Esophagus mucosa (tissue), 1 donor: ENCODE results near the gene CHCHD6. TPM values are rescaled to one million over a fixed set of nuclear protein-coding genes. Genes with fewer than 3 reads are reported as not detected.
"Not testable (repeated sequence)": the region's sequence is repeated elsewhere in the genome, so short reads cannot be mapped to it uniquely, and the experiment has no call there.

Experiments
- ATAC-seq: fragments of 200-7000 bp; cut with Tn5 transposase; one replicate; pipeline ENCODE4 v1.9.1; 2020
- total RNA-seq: library from RNA; stranded (reverse); gene quantifications from one replicate; pipeline ENCODE4 v1.2.4, GENCODE V29; 2023
- donor health status: DM: yes; HTN: yes; CAD: no.

Gene CHCHD6
- total RNA-seq, 1 donor from 2014 or later = 9.2 TPM

DNA sequence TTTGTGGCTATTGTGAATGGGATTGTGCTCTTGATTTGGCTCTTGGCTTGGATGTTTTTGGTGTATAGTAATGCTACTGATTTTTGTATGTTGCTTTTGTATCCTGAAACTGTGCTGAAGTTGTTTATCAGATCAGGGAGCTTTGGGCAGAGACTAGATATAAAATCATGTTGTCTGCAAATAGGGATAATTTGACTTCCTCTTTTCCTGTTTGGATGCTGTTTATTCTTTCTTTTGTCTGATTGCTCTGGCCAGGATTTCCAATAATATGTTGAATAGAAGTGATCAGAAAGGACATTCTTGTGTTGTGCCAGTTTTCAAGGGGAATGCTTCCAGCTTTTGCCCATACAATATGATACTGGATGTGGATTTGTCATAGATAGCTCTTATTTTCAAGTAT is 66.1 kb downstream of the CHCHD6 start:
- no peak for ATAC-seq

DNA sequence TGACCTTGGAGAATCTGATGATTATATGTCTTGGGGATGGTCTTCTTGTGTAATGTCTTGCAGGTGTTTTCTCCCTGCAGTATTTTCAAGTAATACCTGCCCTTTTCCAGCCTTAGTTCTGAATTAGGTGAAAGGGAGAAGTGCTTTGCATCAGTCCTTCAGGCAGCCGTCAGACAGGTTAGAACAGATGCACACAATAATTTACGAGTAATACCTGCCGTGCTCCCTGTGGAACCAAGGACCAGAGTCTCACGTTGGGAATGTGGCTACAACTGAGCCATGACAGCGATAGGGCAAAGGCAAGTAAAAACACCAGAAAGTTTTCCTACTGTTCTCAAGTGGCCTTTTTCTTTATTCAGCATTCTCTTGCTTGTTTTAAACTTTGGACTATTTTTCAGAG is 69.1 kb downstream of the CHCHD6 start:
- ATAC-seq = peak; percentile 71

DNA sequence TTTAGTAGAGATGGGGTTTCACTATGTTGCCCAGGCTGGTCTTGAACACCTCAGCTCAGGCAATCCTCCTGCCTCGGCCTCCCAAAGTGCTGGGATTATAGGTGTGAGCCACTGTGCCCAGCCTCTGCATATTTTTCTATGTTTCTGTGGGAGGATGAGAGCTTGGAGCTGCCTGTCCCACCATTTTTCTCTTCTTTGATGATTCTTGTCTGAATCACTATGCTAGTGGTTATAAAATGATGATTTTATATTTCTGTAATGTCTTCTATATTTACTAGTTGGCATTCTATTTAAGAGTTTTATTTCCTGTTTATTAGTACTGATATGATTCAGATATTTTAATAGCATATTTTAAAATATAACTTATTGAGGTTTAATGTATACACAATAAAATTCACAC is 69.7 kb downstream of the CHCHD6 start:
- no peak for ATAC-seq

DNA sequence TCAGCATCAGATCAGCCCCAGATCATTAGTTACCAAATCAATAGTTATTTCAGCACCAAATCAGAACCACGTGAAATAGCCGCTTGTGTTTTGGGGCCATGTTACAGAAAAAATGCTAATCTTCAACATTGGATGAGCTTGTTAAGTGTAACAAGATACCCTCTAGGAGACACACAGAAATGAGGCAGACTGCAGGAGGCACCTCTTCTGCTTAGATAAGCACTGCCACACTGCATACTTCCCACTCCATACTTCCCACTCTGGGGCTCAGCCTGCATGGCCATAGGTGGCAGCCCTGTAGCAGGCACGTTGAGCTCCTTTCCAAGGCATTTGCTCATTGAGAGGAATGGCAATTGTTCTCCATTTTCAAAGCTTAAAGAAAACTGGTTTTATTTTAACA is 73.3 kb downstream of the CHCHD6 start:
- ATAC-seq = no peak

DNA sequence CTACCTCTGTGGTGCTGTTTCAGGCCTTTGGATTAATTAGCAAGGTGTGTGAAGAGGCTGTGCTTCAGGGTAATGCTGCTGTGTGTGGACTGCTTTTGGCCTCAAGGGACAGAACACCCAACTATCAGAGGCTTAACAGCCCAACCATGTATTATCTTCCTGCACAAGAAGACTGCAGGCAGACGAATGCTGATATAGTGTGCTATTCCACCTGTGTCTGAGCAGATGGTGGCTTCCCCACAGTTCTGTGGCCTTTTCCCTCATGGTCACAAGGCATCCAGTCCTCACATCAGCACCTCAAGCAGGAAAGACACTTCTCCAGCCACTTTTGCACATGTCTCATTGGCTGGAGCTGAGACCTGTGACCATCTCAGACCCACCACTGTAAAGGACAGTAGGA is 76.6 kb downstream of the CHCHD6 start:
- no peak for ATAC-seq

DNA sequence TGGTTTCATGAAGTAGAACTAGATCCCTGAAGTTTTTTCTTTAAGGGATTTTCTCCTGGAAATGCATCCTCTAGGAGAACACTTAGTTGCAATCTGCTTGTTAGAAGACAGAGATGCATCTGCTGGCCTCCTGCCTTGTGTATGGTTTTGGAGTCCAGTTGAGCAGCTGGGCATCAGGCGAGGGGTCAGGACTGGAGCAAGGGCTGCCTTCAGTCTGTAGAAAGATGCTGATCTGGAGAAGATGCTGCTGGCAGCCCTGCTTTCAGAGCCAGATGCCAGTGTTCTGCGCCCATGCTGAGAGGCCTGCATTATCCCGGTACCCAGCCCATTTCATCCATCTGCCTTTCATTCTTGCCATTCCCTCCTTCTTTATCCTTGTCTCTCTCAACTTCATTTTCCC is 77.4 kb downstream of the CHCHD6 start:
- ATAC-seq = no peak

DNA sequence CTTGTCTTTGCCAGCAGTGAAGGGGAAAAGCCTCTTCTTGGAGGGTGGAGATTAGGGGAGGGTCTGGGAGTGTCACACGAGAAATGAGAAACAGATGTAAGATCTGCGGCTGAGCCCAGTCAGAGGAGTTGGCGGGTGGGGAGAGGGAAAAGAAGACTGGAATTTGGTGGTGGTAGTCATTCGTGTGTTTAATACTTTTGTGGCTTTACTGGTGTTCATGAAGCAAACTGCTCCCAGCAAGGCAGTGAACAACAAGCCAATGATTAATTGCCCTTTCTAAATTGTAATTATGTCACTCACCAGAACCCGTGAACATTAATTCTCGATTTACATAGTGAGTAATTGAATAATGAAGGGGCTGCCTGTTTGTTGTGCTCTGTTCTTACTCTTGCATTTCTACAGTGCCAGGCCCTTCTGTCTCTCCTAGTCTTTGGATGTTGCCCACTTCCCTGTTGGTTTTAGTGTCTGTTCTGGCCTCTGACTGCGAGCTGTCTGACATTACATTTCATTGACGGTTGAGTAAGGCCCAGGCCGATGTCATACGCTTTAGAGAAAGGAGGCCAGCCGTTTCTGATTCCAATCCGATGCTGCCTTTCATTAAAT is 78.0 kb downstream of the CHCHD6 start:
- peak; percentile 73 for ATAC-seq

DNA sequence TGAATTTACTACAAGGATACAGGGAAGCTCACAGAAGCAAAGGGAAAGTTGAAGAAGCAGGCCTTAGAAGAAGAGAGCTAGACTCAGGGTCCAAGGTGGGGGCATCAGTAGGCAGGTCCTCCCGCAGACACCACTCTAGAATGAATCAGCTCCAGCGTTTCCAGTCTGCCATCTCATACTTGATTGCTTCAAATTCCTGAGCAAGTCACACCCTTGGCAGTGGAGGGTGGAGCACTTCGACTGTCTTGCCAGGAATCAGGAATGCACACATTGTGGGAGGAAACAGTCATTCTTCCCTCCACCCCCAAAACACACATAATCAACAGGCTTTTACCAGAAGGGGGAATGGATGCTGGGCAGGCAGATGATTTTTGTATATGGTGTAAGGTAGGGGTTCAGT is 78.5 kb downstream of the CHCHD6 start:
- peak; percentile 98 for ATAC-seq

DNA sequence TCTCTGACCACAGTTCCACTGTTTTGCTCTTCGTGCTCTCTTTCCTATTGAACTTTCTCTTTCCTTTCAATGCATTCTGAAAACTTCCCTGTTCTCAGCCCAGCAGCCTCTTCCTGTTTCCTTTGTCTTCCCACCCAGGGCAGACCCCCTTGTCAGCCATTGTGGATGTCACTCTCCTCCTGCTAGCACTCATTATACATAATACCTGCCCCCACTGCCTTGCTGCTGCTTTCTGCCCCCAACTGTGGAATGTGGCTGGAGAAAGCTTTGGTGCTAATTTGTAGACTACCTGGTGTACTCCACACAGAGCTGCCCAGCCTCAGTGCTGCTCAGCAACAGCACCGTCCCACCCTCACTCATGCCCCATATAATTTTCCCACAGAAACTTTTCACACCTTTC is 80.2 kb downstream of the CHCHD6 start:
- ATAC-seq = no peak

DNA sequence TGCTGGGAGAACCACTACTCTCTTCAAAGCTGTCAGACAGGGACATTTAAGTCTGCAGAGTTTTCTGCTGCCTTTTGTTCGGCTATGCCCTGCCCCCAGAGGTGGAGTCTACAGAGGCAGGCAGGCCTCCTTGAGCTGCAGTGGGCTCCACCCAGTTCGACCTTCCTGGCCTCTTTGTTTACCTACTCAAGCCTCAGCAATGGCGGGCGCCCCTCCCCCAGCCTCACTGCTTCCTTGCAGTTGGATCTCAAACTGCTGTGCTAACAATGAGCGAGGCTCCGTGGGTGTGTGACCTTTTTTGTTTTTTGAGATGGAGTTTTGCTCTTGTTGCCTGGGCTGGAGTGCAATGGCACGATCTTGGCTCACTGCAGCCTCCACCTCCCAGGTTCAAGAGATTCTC is 87.3 kb downstream of the CHCHD6 start:
- ATAC-seq = not testable (repeated sequence)

DNA sequence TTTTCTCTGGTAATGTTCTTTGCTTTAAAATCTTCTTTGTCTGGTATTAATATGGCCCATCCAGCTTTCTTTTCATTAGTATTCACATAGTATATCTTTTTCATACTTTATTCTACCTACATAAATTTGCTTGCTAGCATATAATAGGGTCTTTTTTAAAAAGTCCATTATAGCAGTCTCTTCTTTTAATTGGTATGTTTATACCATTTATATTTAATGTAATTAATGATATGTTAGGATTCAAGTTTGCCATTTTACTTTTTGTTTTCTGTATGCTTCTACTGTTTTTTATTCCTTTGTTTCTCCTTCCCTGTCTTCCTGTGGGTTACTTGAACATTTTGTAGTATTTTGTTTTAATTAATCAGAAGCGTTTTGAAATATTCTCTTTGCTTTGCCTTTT is 89.0 kb downstream of the CHCHD6 start:
- ATAC-seq = no peak

DNA sequence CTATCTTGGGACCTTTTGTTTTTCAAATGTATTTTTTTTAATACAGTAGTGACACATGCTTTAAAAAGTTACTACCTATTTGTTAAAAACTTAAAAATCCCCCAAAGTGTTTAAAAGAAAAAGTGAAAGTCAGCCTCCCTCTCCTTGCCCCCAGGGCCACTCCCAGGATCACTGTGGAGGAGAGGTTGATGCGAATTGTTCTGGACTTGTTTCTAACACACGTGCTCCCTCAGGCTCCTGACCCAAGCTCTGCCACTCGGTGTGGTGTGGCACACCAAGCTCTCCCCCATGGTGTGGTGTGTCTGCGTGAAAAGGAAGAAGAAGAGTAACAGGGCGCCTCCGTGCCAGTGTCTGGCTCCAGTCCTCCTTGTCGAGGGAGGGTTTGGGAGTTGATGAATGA is 93.5 kb downstream of the CHCHD6 start:
- ATAC-seq = no peak

DNA sequence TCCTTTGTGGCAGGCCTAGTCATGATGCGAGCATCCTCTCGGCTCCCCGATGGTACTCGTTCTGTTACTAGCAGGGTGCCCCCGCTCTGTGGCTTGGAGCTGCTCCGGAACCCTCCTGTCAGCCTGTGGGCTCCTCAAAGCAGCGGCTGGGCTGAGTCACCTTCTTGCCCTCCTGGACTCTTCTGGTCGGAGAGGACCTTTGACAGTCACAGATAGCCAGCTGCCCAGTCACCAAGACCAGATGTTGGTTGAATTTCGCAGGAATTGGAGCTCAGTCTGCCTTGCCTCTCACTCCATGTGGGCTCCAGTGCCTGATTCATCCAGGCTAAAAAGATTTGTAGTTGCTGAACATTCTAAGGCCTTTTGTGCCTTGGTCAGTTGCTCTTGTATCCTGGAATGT is 94.5 kb downstream of the CHCHD6 start:
- ATAC-seq = no peak

DNA sequence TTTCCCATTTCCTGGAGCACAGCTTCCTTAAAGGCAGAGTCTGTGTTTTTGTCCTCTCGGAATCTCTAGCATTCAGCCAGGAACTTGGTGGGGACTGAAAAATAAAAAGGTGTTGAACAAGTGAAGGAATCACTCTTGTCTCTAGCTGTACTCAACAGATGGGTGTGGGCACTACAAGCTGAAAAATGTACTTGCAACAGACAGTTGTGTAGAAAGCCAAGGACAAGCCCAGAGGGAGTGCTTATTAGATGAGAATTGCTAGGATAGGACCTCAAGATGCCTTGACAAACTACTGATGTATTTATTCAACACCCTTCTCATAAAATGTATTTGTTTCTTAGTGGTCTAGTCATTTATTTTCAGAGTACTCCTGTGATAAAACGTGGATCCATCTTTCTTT is 95.1 kb downstream of the CHCHD6 start:
- no peak for ATAC-seq

DNA sequence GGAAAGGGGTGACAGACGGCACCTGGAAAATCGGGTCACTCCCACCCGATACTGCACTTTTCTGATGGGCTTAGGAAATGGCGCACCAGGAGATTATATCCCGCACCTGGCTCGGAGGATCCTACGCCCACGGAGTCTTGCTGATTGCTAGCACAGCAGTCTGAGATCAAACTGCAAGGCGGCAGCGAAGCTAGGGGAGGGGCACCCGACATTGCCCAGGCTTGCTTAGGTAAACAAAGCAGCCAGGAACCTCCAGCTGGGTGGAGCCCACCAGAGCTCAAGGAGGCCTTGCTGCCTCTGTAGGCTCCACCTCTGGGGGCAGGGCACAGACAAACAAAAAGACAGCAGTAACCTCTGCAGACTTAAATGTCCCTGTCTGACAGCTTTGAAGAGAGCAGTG is 97.3 kb downstream of the CHCHD6 start:
- not testable (repeated sequence) for ATAC-seq

DNA sequence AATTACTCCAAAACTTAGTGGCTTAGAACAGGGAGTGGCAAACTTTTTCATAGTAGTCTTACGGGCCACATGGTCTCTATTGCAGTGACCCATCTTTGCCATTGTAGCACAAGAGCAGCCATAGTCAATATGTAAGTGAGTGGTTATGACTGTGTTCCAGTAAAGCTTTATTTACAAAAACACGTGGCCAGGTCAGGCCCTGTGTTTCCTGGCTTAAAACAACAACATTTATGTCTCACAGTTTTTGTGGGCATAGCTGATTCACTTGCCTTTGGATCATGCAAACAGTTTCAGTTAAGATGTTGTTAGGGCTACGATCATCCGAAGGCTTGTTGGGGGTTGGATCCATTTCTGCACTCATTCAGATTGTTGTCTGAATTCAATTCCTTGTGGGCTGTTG is 103.8 kb downstream of the CHCHD6 start:
- ATAC-seq = no peak

DNA sequence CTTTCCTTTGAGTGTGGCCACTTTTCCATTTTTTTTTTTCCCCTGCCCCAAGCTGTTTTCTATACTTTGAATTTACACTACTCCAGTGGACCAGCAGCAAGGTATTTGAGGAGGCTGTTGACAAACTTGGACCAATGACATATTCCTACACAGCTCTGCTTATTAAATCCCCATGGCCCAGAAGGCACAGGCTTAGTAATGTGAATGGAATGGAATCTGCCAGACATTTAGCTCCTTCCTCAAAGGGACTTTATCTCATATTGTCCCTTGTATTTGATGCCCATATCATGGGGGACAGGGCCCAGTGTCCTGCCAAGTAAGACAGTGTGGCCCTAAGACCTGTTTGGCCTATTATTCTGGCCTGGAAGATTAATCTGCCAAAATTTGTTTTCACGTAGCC is 107.5 kb downstream of the CHCHD6 start:
- ATAC-seq = no peak

DNA sequence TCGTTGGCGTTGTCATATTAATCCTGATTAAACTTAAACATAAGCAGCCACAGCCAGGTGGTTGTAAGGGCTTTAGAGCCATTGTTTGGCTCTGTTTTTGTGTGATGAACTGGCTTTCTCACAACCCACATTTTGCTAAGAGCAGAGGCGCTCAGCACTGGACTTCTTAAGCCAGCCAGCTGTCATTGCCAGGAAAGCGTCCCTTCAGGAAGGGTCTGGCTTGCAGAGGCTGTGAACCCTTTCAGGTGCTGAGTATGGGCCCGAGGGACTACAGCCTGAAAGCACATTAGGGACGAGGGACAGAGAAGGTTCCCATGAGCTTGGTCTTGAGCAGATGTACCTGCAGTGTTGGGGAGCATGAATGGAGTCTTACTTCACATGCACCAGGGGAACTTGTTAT is 112.3 kb downstream of the CHCHD6 start:
- no peak for ATAC-seq

DNA sequence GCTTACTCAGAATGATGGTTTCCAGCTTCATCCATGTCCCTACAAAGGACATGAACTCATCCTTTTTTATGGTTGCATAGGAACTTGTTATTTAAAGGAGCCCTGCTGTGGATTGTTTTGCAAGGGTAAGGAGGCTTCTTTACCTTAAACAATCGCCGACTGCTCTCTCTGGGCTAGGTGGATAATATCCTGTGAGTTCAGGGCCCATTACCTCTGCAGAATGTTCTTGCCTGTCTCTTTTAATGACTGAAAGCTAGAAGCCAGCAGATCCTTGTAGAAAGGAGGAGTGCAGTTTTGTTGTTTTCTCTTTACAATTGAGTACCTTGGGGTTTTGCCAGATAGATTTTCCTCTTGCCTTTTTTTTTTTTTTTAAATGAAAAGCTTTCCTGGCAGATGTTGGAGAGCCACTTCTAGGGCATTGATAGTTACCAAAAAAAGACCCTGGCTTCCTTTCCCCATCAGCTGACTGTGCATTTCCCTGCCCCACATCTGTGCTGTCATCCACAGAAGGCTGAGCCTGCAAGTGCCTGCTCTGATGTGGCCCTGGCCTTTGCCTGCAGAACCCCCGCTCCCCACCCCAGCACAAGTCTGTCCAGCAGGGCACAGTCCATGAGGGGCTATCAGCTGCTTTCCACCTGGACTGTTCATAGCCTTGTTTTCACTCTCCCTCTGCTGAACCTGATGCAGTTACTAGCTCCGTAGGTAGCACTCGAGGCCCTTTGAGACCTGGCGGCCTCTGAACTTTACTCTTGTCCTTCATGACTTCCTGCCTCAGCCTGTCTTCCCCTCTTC is 113.1 kb downstream of the CHCHD6 start:
- no peak for ATAC-seq

DNA sequence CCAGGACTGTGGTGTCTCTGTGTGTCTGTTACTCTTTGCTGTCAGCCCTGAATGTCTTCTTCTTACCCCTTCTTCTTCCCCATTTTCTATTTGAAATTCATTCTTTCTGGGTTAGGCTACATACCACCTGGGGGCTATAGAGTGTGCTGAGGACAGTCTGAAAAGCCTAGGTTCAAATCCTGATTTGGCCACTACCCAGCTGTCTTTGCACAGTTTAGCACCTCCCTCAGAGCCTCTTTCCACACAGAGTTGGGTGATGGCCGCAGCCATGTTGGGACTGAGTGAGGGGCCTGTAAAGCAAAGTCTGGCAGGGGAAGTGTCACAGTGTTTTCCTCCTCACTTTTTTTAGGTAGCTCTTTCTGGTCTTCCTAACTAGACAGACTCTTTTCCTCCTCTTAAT is 113.7 kb downstream of the CHCHD6 start:
- no peak for ATAC-seq

DNA sequence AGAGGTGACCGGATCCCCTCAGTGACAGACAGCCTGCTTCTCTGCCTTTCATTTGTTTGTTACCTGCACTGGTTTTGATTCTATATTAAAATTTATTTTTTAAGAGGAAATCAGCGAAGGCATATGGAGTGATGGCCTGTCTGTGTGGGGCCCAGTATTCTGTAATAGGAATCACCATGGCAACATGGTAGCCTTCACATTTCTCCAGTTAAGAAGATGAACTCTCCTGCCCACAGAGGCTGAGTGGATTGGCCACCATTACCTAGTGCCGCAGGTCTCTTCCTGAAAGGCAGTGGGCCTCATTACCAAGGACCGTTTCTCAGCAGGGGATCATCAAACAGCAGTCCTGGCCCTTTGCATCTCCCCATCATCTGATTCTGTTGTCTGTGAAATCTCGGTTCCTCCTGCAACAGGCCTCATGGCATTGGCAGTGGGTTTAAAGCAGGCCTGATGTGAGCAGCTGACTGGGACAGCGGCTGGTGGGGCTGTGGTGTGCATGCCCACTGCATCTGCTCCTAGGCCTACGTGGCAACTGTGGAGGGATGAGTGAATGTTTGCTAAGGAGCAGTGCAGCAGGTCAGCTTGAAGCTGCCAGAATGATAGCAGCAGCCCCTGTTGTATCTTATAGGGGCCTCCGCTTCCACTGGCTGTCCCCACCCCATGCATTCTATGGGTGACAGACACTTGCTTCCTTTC is 114.5 kb downstream of the CHCHD6 start:
- no peak for ATAC-seq

DNA sequence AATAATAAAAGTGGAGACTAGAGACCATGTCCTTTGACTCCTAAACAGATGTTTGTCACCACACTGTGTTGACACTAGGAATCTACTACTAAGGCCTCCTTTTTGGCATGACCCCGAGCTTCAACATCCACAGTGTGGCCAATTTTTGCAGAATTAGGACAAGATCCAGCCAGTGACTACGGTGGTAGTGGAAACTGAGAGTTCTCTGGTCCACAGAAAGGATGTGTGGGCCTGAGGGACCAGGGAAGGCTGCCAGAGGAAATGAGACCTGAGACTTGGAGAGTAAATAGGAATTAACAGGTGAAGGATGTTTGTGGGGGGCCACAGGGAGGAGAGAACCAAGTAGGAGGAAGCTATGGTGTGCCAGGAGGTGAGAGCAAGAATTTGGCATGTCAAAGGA is 122.7 kb downstream of the CHCHD6 start:
- no peak for ATAC-seq

DNA sequence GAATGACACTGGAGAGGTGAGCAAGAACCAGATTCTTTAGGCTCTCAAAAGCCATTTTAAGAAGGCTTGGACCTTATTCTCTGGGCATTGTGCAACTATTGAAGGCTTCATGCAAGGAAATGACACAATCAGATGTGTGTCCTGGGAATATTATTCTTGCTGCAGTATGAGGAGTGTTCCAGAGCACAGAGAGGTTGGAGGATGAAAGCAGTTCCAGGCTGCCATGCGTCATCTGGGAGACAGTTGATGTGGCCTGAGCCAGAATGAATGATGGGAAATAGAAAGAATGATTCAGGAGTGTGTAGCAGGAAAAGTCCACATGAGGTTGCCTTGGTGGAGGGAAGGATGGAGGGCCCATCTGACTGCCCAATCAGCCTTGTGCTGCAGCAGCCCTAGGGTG is 123.1 kb downstream of the CHCHD6 start:
- ATAC-seq = no peak

DNA sequence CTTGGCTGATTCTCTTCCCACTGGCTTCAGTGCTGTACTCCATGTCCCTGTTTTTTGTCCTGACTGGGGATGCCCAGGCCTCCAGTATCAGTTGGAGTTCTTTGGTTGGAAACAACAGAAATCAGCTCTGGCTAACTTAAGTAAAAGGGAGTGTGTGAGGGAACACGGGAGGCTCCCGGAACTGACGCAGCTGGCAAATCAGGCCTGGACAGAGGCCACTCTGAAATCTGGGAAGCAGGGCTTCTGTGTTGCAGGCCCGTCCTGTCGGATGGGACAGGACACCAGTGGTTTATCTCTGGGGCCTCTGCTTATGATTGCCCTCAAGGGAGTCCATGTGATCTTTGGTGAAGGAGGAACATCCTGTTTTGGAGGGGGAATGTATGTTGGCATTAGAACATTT is 124.3 kb downstream of the CHCHD6 start:
- no peak for ATAC-seq
